ENCODE data around the gene MMP17.

Gene MMP17

DNA sequence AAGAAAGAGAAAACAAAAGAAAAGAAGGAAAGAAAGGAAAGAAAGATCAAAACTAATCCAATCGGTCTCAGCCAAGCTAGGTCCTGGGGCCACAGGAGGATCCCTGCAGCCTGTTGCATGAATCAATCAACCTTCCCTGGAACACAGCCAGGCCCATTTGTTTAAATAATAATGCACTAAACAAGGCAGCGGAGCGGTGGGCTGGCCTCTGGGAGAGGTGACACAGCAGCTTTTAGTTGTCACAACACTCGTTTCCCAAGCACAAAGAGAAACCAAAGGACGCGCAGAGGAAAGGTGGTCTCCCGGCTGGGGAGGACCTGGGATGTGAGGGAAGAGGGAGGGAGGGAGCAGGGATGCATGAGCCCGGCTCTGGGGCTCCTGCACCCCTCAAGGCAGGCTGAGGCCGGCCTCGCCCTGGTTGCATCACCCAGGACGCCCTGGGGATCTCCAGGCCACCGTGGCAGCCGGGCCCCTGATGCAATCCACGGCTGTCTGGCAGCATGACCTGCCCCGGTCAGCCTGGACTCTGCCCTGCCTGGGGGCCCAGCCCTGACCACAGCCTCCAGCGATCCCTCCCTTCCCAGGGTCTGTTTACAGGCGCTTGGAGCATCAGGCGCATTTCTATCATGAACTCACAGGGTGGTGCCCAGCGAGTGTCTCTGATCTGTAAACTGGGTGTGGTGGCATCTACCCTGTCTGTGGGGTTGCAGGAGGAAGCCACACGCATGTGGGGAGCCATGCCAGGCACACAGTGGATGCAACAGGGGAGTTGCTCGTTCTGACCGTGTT, 32.5 kb downstream of the MMP17 start (continued):
- TF ChIP-seq, protein P1, sequence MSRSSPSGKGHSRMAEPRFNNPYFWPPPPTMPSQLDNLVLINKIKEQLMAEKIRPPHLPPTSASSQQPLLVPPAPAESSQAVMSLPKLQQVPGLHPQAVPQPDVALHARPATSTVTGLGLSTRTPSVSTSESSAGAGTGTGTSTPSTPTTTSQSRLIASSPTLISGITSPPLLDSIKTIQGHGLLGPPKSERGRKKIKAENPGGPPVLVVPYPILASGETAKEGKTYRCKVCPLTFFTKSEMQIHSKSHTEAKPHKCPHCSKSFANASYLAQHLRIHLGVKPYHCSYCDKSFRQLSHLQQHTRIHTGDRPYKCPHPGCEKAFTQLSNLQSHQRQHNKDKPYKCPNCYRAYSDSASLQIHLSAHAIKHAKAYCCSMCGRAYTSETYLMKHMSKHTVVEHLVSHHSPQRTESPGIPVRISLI (tag by site-specific recombination; IDR thresholded peaks at IDR 0.05) = no peak
- TF ChIP-seq HOXD13 (CRISPR knock-in tag; IDR thresholded peaks at IDR 0.05; ENCODE audit: borderline replicate concordance) = peak; percentile 98

DNA sequence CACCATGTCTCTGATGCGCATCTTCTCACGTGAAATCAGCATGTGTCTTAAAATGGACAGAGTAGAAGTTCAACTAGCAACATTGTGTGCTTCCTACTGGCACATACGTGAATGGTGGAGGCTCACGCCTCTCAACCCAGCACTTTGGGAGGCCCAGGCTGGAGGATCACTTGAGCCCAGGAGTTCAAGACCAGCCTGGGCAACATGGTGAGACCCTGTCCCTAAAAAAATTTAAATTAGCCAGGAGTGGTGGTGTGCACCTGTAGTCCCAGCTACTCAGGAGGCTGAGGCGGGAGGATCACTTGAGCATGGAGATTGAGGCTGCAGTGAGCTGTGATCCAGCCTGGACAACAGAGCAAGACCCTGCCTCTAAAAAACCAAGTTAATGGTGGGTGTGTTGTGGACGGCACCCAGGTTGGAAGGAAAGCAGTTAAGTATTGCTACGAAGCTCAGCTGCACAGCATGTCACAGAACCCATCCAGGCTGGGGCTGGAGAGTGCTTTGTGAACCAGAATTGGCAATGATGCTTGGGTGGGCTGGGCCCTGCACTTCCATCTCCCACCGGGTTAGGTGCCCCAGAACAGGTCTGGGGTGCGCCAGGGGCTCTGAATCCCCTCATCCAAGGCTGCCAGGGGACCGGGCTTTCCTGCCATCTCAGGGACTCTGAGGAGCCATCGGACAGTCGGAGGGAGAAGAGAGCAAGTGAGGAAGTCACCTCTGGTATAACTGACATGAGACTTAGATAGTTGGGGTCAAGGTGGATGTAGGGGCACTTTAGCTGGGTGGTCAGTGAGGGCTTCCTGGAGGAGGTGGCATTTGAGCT, 33.3 kb downstream of the MMP17 start:
- TF ChIP-seq, protein P2, sequence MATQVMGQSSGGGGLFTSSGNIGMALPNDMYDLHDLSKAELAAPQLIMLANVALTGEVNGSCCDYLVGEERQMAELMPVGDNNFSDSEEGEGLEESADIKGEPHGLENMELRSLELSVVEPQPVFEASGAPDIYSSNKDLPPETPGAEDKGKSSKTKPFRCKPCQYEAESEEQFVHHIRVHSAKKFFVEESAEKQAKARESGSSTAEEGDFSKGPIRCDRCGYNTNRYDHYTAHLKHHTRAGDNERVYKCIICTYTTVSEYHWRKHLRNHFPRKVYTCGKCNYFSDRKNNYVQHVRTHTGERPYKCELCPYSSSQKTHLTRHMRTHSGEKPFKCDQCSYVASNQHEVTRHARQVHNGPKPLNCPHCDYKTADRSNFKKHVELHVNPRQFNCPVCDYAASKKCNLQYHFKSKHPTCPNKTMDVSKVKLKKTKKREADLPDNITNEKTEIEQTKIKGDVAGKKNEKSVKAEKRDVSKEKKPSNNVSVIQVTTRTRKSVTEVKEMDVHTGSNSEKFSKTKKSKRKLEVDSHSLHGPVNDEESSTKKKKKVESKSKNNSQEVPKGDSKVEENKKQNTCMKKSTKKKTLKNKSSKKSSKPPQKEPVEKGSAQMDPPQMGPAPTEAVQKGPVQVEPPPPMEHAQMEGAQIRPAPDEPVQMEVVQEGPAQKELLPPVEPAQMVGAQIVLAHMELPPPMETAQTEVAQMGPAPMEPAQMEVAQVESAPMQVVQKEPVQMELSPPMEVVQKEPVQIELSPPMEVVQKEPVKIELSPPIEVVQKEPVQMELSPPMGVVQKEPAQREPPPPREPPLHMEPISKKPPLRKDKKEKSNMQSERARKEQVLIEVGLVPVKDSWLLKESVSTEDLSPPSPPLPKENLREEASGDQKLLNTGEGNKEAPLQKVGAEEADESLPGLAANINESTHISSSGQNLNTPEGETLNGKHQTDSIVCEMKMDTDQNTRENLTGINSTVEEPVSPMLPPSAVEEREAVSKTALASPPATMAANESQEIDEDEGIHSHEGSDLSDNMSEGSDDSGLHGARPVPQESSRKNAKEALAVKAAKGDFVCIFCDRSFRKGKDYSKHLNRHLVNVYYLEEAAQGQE (tag by site-specific recombination; IDR thresholded peaks at IDR 0.05) = no peak
- TF ChIP-seq ZNF10 (tag by site-specific recombination; IDR thresholded peaks at IDR 0.05) (no peak), ZNF664 (tag by site-specific recombination; IDR thresholded peaks at IDR 0.05) (peak; percentile 26; the same call in 1 of the 2 replicates), ZNF792 (tag by site-specific recombination; IDR thresholded peaks at IDR 0.05) (no peak), TCF7L2 (IDR thresholded peaks at IDR 0.05; ENCODE audit: borderline replicate concordance, low read depth, low read length) (no peak), ZNF23 (tag by site-specific recombination; IDR thresholded peaks at IDR 0.05; ENCODE audit: borderline replicate concordance) (no peak), ZNF121 (tag by site-specific recombination; IDR thresholded peaks at IDR 0.05) (peak; percentile 94)
- no peak overlapping the region for H3K27ac ChIP-seq (ENCODE audit: extremely low read depth, low read depth, low read length)
- no peaks in the 10 kb centered on the region for H3K36me3 ChIP-seq (ENCODE audit: control insufficient read depth in 2 of 2, insufficient read depth in 1 of 2, low read length in 2 of 2)
- ChIA-PET POLR2A (no interaction called here), CTCF (no interaction called here)
- no peaks in the 10 kb centered on the region for H3K9me3 ChIP-seq (ENCODE audit: control insufficient read depth, insufficient read depth, low read depth, low read length)
- no peak overlapping the region for H3K4me3 ChIP-seq (ENCODE audit: low read depth, low read length)
- H3K4me1 ChIP-seq (ENCODE audit: control insufficient read depth, insufficient read depth, low read length) = no peaks in the 10 kb centered on the region

DNA sequence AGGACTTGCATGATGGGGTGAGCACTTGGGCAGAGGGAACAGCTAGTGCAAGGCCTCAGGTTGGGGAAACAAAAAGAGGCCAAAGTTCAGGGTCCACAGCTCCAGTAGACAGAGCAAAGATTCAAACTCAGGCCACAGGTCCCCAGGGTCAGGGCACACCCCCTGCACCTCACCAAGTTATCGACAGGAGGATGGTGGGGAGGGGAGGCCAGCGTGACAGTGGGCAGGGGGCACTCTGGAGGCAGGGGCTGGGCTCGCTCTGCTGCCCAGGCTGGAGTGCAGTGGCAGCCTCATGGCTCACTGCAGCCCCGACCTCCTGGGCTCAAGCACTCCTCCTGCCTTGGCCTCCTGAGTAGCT, 33.9 kb downstream of the MMP17 start:
- ChIA-PET POLR2A (no interaction called here), CTCF (no interaction called here)
- no peak overlapping the region for H3K4me3 ChIP-seq (ENCODE audit: low read depth, low read length)
- no peaks in the 10 kb centered on the region for H3K36me3 ChIP-seq (ENCODE audit: control insufficient read depth in 2 of 2, insufficient read depth in 1 of 2, low read length in 2 of 2)
- no peaks in the 10 kb centered on the region for H3K9me3 ChIP-seq (ENCODE audit: control insufficient read depth, insufficient read depth, low read depth, low read length)
- H3K4me1 ChIP-seq (ENCODE audit: control insufficient read depth, insufficient read depth, low read length) = no peaks in the 10 kb centered on the region
- peak; percentile 17; the same call in 1 of the 2 replicates for TF ChIP-seq GLIS1 (tag by site-specific recombination; IDR thresholded peaks at IDR 0.05)
- no peak for TF ChIP-seq ZBTB48 (tag by site-specific recombination; IDR thresholded peaks at IDR 0.05)
- no peak for TF ChIP-seq ZNF350 (tag by site-specific recombination; IDR thresholded peaks at IDR 0.05)
- H3K27ac ChIP-seq (ENCODE audit: extremely low read depth, low read depth, low read length) = no peak overlapping the region

DNA sequence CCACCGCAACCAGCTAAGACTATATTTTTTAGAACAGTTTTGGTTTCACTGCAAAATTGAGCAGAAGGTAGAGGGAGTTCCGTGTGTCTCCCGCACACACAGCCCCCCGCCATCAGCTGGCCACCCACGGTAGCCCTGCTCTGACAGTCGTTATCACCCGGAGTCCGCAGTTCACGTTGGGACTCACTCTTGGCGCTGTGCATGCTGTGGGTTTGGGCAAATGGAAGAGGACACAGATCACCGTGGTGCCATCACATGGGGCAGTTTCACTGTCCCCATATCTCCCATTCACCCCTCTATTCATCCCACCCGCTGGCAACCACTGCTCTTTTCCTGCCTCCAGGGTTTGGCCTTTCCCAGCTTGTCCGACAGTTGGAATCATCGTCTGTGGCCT, 34.4 kb downstream of the MMP17 start:
- TF ChIP-seq, protein P3, sequence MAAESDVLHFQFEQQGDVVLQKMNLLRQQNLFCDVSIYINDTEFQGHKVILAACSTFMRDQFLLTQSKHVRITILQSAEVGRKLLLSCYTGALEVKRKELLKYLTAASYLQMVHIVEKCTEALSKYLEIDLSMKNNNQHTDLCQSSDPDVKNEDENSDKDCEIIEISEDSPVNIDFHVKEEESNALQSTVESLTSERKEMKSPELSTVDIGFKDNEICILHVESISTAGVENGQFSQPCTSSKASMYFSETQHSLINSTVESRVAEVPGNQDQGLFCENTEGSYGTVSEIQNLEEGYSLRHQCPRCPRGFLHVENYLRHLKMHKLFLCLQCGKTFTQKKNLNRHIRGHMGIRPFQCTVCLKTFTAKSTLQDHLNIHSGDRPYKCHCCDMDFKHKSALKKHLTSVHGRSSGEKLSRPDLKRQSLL (tag by site-specific recombination; IDR thresholded peaks at IDR 0.05) = no peak
- no peak for TF ChIP-seq ZFP37 (tag by site-specific recombination; IDR thresholded peaks at IDR 0.05)
- TF ChIP-seq, protein P4, sequence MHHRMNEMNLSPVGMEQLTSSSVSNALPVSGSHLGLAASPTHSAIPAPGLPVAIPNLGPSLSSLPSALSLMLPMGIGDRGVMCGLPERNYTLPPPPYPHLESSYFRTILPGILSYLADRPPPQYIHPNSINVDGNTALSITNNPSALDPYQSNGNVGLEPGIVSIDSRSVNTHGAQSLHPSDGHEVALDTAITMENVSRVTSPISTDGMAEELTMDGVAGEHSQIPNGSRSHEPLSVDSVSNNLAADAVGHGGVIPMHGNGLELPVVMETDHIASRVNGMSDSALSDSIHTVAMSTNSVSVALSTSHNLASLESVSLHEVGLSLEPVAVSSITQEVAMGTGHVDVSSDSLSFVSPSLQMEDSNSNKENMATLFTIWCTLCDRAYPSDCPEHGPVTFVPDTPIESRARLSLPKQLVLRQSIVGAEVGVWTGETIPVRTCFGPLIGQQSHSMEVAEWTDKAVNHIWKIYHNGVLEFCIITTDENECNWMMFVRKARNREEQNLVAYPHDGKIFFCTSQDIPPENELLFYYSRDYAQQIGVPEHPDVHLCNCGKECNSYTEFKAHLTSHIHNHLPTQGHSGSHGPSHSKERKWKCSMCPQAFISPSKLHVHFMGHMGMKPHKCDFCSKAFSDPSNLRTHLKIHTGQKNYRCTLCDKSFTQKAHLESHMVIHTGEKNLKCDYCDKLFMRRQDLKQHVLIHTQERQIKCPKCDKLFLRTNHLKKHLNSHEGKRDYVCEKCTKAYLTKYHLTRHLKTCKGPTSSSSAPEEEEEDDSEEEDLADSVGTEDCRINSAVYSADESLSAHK (tag by site-specific recombination; IDR thresholded peaks at IDR 0.05) = peak; percentile 44; the same call in 1 of the 2 replicates
- peak; percentile 71 for TF ChIP-seq FEZF1 (tag by site-specific recombination; IDR thresholded peaks at IDR 0.05)
- TF ChIP-seq WT1 (tag by site-specific recombination; IDR thresholded peaks at IDR 0.05) = no peak
- no peak for TF ChIP-seq ZBTB1 (tag by site-specific recombination; IDR thresholded peaks at IDR 0.05)
- no peak for TF ChIP-seq ZNF626 (tag by site-specific recombination; IDR thresholded peaks at IDR 0.05)
- Histone ChIP-seq H3K27ac (ENCODE audit: extremely low read depth, low read depth, low read length) (no peak overlapping the region), H3K4me1 (ENCODE audit: control insufficient read depth, insufficient read depth, low read length) (no peaks in the 10 kb centered on the region), H3K4me3 (ENCODE audit: low read depth, low read length) (no peak overlapping the region), H3K36me3 (ENCODE audit: control insufficient read depth in 2 of 2, insufficient read depth in 1 of 2, low read length in 2 of 2) (no peaks in the 10 kb centered on the region), H3K9me3 (ENCODE audit: control insufficient read depth, insufficient read depth, low read depth, low read length) (no peaks in the 10 kb centered on the region)
- ChIA-PET POLR2A (no interaction called here), CTCF (interaction anchor here (0.7 kb wide), 1 partner anchor 26 kb away, joined by 4 read pairs; no protein-coding TSS in a partner anchor)
